Upper lobe of left lung (tissue), 6 donors: ENCODE results near the gene KCNJ13. TPM values are rescaled to one million over a fixed set of nuclear protein-coding genes. Genes with fewer than 3 reads are reported as not detected.

ENCODE experiments used
- ATAC-seq, 2 donors: fragments of 200-7000 bp; cut with Tn5 transposase; one replicate each; pipeline ENCODE4 v1.9.1; 2022; ENCODE audit warnings: mild to moderate bottlenecking in 2 of 2, moderate library complexity in 2 of 2; ENCODE audit not compliant: low FRiP score in 2 of 2
- DNase-seq, 2 donors: peaks; one replicate each; pipeline ENCODE4 v3.0.0-alpha.2; 2019 to 2020
- H3K27ac ChIP-seq, 4 donors: fragments of 200-600 bp; sonication (generic); one replicate each; pipeline ENCODE4 v1.5.1; 2016 to 2019
- H3K27me3 ChIP-seq, 4 donors: fragments of 200-600 bp; sonication (generic); one replicate each; pipeline ENCODE4 v1.5.1; 2017 to 2019
- H3K36me3 ChIP-seq, 4 donors: fragments of 200-600 bp; sonication (generic); one replicate each; pipeline ENCODE4 v1.5.1; 2016 to 2019
- H3K4me1 ChIP-seq, 4 donors: fragments of 200-600 bp; sonication (generic); one replicate each; pipeline ENCODE4 v1.5.1; 2018 to 2019
- H3K4me3 ChIP-seq, 4 donors: fragments of 200-600 bp; sonication (generic); one replicate each; pipeline ENCODE4 v1.5.1; 2017 to 2019; ENCODE audit warnings: mild to moderate bottlenecking in 2 of 4, moderate library complexity in 1 of 4
- H3K9me3 ChIP-seq, 4 donors: fragments of 200-600 bp; sonication (generic); one replicate each; pipeline ENCODE4 v1.5.1; 2018 to 2019
- CTCF ChIP-seq, 6 experiments: fragments of 450-650 bp in 4 of 6; fragments of 200-600 bp in 2 of 6; sonication (generic) in 2 of 6; IDR thresholded peaks; one replicate each; pipeline ENCODE4 v1.5.1; 2016 to 2019; ENCODE audit warnings: antibody characterized with exemption in 6 of 6
- EP300 ChIP-seq, 4 donors: sonication (generic); formaldehyde crosslinking; IDR thresholded peaks; one replicate each; pipeline ENCODE4 v1.5.1; 2017; ENCODE audit warnings: antibody characterized with exemption in 4 of 4, control low read depth in 2 of 4
- POLR2A ChIP-seq, 4 donors: fragments of 450-650 bp; IDR thresholded peaks; one replicate each; pipeline ENCODE4 v1.5.1; 2016 to 2017; ENCODE audit warnings: antibody characterized with exemption in 4 of 4, mild to moderate bottlenecking in 2 of 4
- POLR2AphosphoS5 ChIP-seq, 2 donors: sonication (generic); formaldehyde crosslinking; IDR thresholded peaks; one replicate each; pipeline ENCODE4 v1.5.1; 2017; ENCODE audit warnings: antibody characterized with exemption in 2 of 2
- WGBS, 2 donors: methylation state at CpG; one replicate each; pipeline ENCODE4 v1.1.5; 2017 to 2018; 5-methylcytosine and 5-hydroxymethylcytosine counted together
- total RNA-seq, 6 donors: library from RNA; depleted of rRNA in 4 of 6; stranded (reverse); fragments of >200 nt in 4 of 6; gene quantifications; one replicate each; pipeline versions ENCODE4 v1.1.0 to v1.2.1, GENCODE V29; 2016 to 2021
- donor health status: DM: no; HTN: no; CAD: no; lungs with moderate emphysema.
- donor health status: DM: no; HTN: yes; CAD: no; lungs with severe emphysema.

Gene KCNJ13
- total RNA-seq = not detected

- ATAC-seq (no peak), DNase-seq (no peak)
- peaks cover 0 to 14% (median 0%) of the 10 kb centered on the region in 4 donors for H3K4me1 ChIP-seq
Measured at GRCh38 chr2:232776435-232776834, at the start of gene KCNJ13. KCNJ13 (minus strand) TSS chr2:232776565; CDS start chr2:232771362, 5,203 bp downstream.

GRCh38 chr2:232817756-232818155, 41.4 kb upstream of the KCNJ13 start:
- WGBS, 2 donors = 78 to 79% methylated on average over 3 of the region's 3 CpGs
- no peaks in the 10 kb centered on the region for H3K9me3 ChIP-seq
- no peak overlapping the region for H3K27ac ChIP-seq
- TF ChIP-seq POLR2AphosphoS5 (IDR thresholded peaks at IDR 0.05) (no peak), CTCF (IDR thresholded peaks at IDR 0.05) (no peak), EP300 (IDR thresholded peaks at IDR 0.05) (no peak), POLR2A (IDR thresholded peaks at IDR 0.05) (no peak)
- peaks cover 8 to 17% (median 16%) of the 10 kb centered on the region in 4 donors for H3K4me1 ChIP-seq
- no peak for ATAC-seq
- no peak for DNase-seq
- H3K27me3 ChIP-seq = no peaks in the 10 kb centered on the region
- peaks cover 0 to 87% (median 35%) of the 10 kb centered on the region in 4 donors for H3K36me3 ChIP-seq
- H3K4me3 ChIP-seq = no peak overlapping the region

More at GRCh38 chr2:232776435-232776834, at the start of gene KCNJ13:
- TF ChIP-seq EP300 (IDR thresholded peaks at IDR 0.05) (no peak), POLR2AphosphoS5 (IDR thresholded peaks at IDR 0.05) (no peak), POLR2A (IDR thresholded peaks at IDR 0.05) (no peak), CTCF (IDR thresholded peaks at IDR 0.05) (no peak)
- no peaks in the 10 kb centered on the region for H3K27me3 ChIP-seq
- no peaks in the 10 kb centered on the region for H3K9me3 ChIP-seq
- no peak within 1 kb of the TSS for H3K27ac ChIP-seq
- H3K36me3 ChIP-seq = peaks cover 0 to 46% (median 4%) of the 10 kb centered on the region in 4 donors
- no peak within 1 kb of the TSS for H3K4me3 ChIP-seq
- 73 to 79% methylated on average over 1 of the region's 1 CpG for WGBS, 2 donors

- no peaks in the 10 kb centered on the region for H3K27me3 ChIP-seq
- no peaks in the 10 kb centered on the region for H3K9me3 ChIP-seq
- peaks cover under 1 to 90% (median 38%) of the 10 kb centered on the region in 4 donors for H3K36me3 ChIP-seq
- H3K4me1 ChIP-seq = peaks cover 8 to 17% (median 16%) of the 10 kb centered on the region in 4 donors
- ATAC-seq = no peak
- TF ChIP-seq POLR2A (IDR thresholded peaks at IDR 0.05) (no peak), EP300 (IDR thresholded peaks at IDR 0.05) (no peak), CTCF (IDR thresholded peaks at IDR 0.05) (no peak), POLR2AphosphoS5 (IDR thresholded peaks at IDR 0.05) (no peak)
- DNase-seq = peak in 1 of 2 donors; percentile 26
- peak overlapping the region in 2 of 4 donors; percentile 37 to 56 for H3K27ac ChIP-seq
- whole genome bisulfite sequencing, 2 donors = 33 to 45% methylated on average over 10 of the region's 10 CpGs
- no peak overlapping the region for H3K4me3 ChIP-seq
Measured at GRCh38 chr2:232816657-232817056, 40.3 kb upstream of the KCNJ13 start.

- DNase-seq (no peak), ATAC-seq (no peak)
- Histone ChIP-seq H3K9me3 (no peaks in the 10 kb centered on the region), H3K27ac (peak overlapping the region in 1 of 4 donors; percentile 56), H3K4me3 (no peak overlapping the region), H3K36me3 (peaks cover 3 to 91% (median 40%) of the 10 kb centered on the region in 4 donors), H3K27me3 (no peaks in the 10 kb centered on the region), H3K4me1 (peaks cover 8 to 17% (median 16%) of the 10 kb centered on the region in 4 donors)
- 71 to 73% methylated on average over 3 of the region's 3 CpGs for WGBS, 2 donors
- no peak for TF ChIP-seq CTCF (IDR thresholded peaks at IDR 0.05)
- no peak for TF ChIP-seq EP300 (IDR thresholded peaks at IDR 0.05)
- TF ChIP-seq POLR2AphosphoS5 (IDR thresholded peaks at IDR 0.05) = no peak
- no peak for TF ChIP-seq POLR2A (IDR thresholded peaks at IDR 0.05)
Measured at GRCh38 chr2:232815569-232815968, 39.2 kb upstream of the KCNJ13 start.

- DNase-seq (no peak), ATAC-seq (no peak)
- WGBS, 2 donors = 92 to 96% methylated on average over 1 of the region's 1 CpG
- H3K4me1 ChIP-seq = peaks cover 0 to 6% (median 5%) of the 10 kb centered on the region in 4 donors
- no peak for TF ChIP-seq CTCF (IDR thresholded peaks at IDR 0.05)
- TF ChIP-seq EP300 (IDR thresholded peaks at IDR 0.05) = no peak
- no peak for TF ChIP-seq POLR2A (IDR thresholded peaks at IDR 0.05)
- TF ChIP-seq POLR2AphosphoS5 (IDR thresholded peaks at IDR 0.05) = no peak
- no peaks in the 10 kb centered on the region for H3K27me3 ChIP-seq
- H3K36me3 ChIP-seq = peaks cover 27 to 87% (median 54%) of the 10 kb centered on the region in 4 donors
- H3K4me3 ChIP-seq = no peak overlapping the region
- H3K27ac ChIP-seq = no peak overlapping the region
- H3K9me3 ChIP-seq = no peaks in the 10 kb centered on the region
Measured at GRCh38 chr2:232810444-232810843, 34.1 kb upstream of the KCNJ13 start.
